HepG2 (cell line): ENCODE results near the gene DACT2. TPM values are rescaled to one million over a fixed set of nuclear protein-coding genes. Genes with fewer than 3 reads are reported as not detected.

Source experiments
- ADNP ChIP-seq: sonication (generic); formaldehyde crosslinking; IDR thresholded peaks from 2 replicates; pipeline ENCODE4 v1.4.0; 2020; ENCODE audit warnings: missing genetic modification reagents
- ATF6 ChIP-seq: sonication (generic); formaldehyde crosslinking; conservative IDR thresholded peaks from 2 replicates; pipeline ENCODE4 v1.4.0; 2020; ENCODE audit warnings: missing genetic modification reagents
- CEBPB ChIP-seq: IDR thresholded peaks from 2 replicates; pipeline ENCODE4 v1.6.1; 2011; ENCODE audit warnings: low read depth, low read length, improper control_type of control experiment, borderline replicate concordance
- DPF2 ChIP-seq: sonication (generic); formaldehyde crosslinking; IDR thresholded peaks from 2 replicates; pipeline ENCODE4 v1.4.0; 2020; ENCODE audit warnings: mild to moderate bottlenecking, low read depth, missing genetic modification reagents, borderline replicate concordance
- FIP1L1 ChIP-seq: fragments of 200-400 bp; formaldehyde crosslinking; IDR thresholded peaks from 2 replicates; pipeline ENCODE4 v1.6.1; 2018; ENCODE audit warnings: low read depth, mild to moderate bottlenecking, low read length, moderate library complexity, borderline replicate concordance; ENCODE audit not compliant: insufficient read depth
- GZF1 ChIP-seq: sonication (generic); formaldehyde crosslinking; IDR thresholded peaks from 2 replicates; pipeline ENCODE4 v1.5.1; 2020; ENCODE audit warnings: mild to moderate bottlenecking, missing genetic modification reagents
- HNF4A ChIP-seq: sonication (generic); formaldehyde crosslinking; IDR thresholded peaks from 2 replicates; pipeline ENCODE4 v1.4.0; 2020; ENCODE audit warnings: missing genetic modification reagents
- MLXIP ChIP-seq: sonication (generic); formaldehyde crosslinking; IDR thresholded peaks from 2 replicates; pipeline ENCODE4 v1.9.0; 2021; ENCODE audit warnings: missing genetic modification reagents, borderline replicate concordance
- RFX1 ChIP-seq: fragments of 450-650 bp; IDR thresholded peaks from 2 replicates; pipeline ENCODE4 v1.6.1; 2017
- RFX5 ChIP-seq: IDR thresholded peaks from 2 replicates; pipeline ENCODE4 v1.6.1; 2011; ENCODE audit warnings: low read depth, low read length, improper control_type of control experiment
- RXRA ChIP-seq: sonication (generic); formaldehyde crosslinking; IDR thresholded peaks from 2 replicates; pipeline ENCODE4 v1.5.1; 2020; ENCODE audit warnings: missing genetic modification reagents
- SIN3A ChIP-seq: IDR thresholded peaks from 2 replicates; pipeline ENCODE4 v1.6.1; 2011; ENCODE audit warnings: low read depth, mild to moderate bottlenecking, control low read depth, low read length, borderline replicate concordance
- SKI ChIP-seq: fragments of 450-650 bp; IDR thresholded peaks from one replicate; pipeline ENCODE4 v1.6.1; 2018; ENCODE audit warnings: mild to moderate bottlenecking; ENCODE audit not compliant: partially characterized antibody
- TFAP4 ChIP-seq: sonication (generic); IDR thresholded peaks from 2 replicates; pipeline ENCODE4 v1.6.1; 2016; ENCODE audit warnings: low read depth, borderline replicate concordance
- USF2 ChIP-seq, 2 experiments: sonication (generic) in 1 of 2; formaldehyde crosslinking in 1 of 2; IDR thresholded peaks; 2 replicates each; pipeline versions ENCODE4 v1.5.1 to v1.6.1; 2011 to 2020; ENCODE audit warnings: borderline replicate concordance in 1 of 2, low read depth in 1 of 2, low read length in 1 of 2, mild to moderate bottlenecking in 1 of 2, missing genetic modification reagents in 1 of 2, moderate library complexity in 1 of 2
- ZMYM4 ChIP-seq: sonication (generic); formaldehyde crosslinking; IDR thresholded peaks from 2 replicates; pipeline ENCODE4 v1.8.1; 2023; ENCODE audit warnings: mild to moderate bottlenecking, missing genetic modification reagents
- ZNF644 ChIP-seq: IDR thresholded peaks from 2 replicates; pipeline ENCODE4 v1.6.1; 2016; ENCODE audit warnings: low read depth
- polyA plus RNA-seq, 8 experiments: library from polyadenylated mRNA; depleted of rRNA in 3 of 8; stranded (reverse) in 7 of 8; unstranded in 1 of 8; fragments of >200 nt; fragmentation: Illumina TruSeq in 4 of 8; extraction: Trizol in 4 of 8; gene quantifications; 2 replicates each; pipeline versions ENCODE4 v1.2.1 to v1.2.3, GENCODE V29; 2011 to 2016; ENCODE audit warnings: low read depth in 4 of 8, missing spikeins in 1 of 8, mixed read lengths in 1 of 8; ENCODE audit not compliant: insufficient read depth in 1 of 8
- total RNA-seq, 5 experiments: library from RNA; depleted of rRNA; stranded (reverse); fragments of >200 nt; fragmentation: Illumina TruSeq; extraction: Trizol; gene quantifications; 2 replicates each; pipeline ENCODE4 v1.2.3, GENCODE V29; 2016; ENCODE audit warnings: low read depth in 1 of 5

The DACT2 gene
- total and polyA plus RNA-seq, 2 of the 13 experiments (the other 11 are each of a cell fraction or from before 2014, with no cell fraction given), result 0.15 TPM; not detected in 1

GRCh38 chr6:168265827-168266815 lies 53.5 kb downstream of the DACT2 start (continued):
- TF ChIP-seq MLXIP (CRISPR knock-in tag) (no peak), RFX1 (no peak), ADNP (CRISPR knock-in tag) (no peak), TFAP4 (peak; percentile 44; the same call in 1 of the 2 replicates), HNF4A (CRISPR knock-in tag) (peak; percentile 89), GZF1 (CRISPR knock-in tag) (no peak), FIP1L1 (no peak), USF2 (IDR thresholded peaks at IDR 0.05; ENCODE audit: low read depth, low read length) (peak; percentile 70), USF2 (CRISPR knock-in tag; IDR thresholded peaks at IDR 0.05; ENCODE audit: borderline replicate concordance) (peak; percentile 66; the same call in 1 of the 2 replicates), ATF6 (CRISPR knock-in tag) (no peak), SKI (peak; percentile 46), ZNF644 (CRISPR knock-in tag) (peak; percentile 83), RFX5 (peak; percentile 45; the same call in 1 of the 2 replicates), SIN3A (no peak), ZMYM4 (CRISPR knock-in tag) (peak; percentile 44; the same call in 1 of the 2 replicates), CEBPB (peak; percentile 72), DPF2 (CRISPR knock-in tag) (0 out of 2 replicates have a peak, but pooled peaks have one; percentile 53), RXRA (CRISPR knock-in tag) (peak; percentile 67)
